CD4-positive, alpha-beta T cell treated with Interferon gamma for 1 hour (primary cell): Measurements from ENCODE around the gene TMEM190.

ENCODE experiments used
- DNase-seq: peaks from one replicate; pipeline ENCODE4 v3.0.0-alpha.2; 2020

TMEM190 gene

DNA sequence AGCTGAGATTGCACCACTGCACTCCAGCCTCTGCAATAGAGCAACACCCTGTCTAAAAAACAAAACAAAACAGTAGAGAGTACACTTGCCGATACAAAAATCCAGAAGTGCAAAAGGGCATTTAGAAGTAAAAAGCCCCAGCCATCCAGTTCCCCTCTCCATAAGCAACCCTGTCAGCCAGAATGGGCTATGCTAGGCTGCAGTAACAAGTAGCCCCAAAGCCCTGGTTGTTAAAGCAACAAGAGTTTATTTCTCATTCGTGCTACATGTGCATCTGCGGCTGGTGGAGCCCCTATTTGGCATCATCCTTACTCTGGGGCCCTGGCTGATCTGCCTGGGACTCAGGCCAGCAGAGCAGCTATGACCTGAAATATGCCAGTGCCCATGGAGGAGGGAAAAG, 47.9 kb downstream of the TMEM190 start:
- no peak for DNase-seq

DNA sequence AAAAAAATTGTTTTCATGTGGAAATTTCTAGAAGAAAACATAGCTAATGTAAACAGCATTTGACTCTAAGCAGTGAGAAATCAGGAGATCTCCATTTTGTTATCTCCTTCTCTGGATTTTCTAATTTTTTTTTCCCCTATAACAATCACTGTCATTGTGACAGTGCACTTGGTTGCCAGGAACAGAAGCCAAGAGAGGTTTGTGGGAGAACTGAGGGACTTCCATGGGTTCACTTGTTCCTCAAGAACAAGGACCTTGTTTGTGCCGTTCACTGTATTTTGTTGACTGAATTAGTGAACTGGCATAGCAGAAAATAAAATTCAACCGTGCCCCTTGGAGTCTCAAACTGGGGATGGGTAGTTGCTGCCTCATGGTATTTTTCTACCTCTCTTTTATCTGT, 49.4 kb downstream of the TMEM190 start:
- no peak for DNase-seq
